ENCODE data around the gene SOWAHA.

The SOWAHA gene

GRCh38 chr5:132825033-132825833 lies 12.1 kb downstream of the SOWAHA start:
- no peak for TF ChIP-seq CTCF (IDR thresholded peaks at IDR 0.05; ENCODE audit: low read length, missing control alignments)
- no peak overlapping the region for H3K4me3 ChIP-seq (replicated peaks; ENCODE audit: low read depth, low read length)
- DNase-seq (ENCODE audit: low read depth), result no peak

- DNase-seq (ENCODE audit: low read depth), result no peak
- TF ChIP-seq CTCF (IDR thresholded peaks at IDR 0.05; ENCODE audit: low read length, missing control alignments), result no peak
- H3K4me3 ChIP-seq (replicated peaks; ENCODE audit: low read depth, low read length), result no peak overlapping the region
Measured at GRCh38 chr5:132825834-132826391, 12.8 kb downstream of the SOWAHA start.

- TF ChIP-seq CTCF (IDR thresholded peaks at IDR 0.05; ENCODE audit: low read length, missing control alignments), result no peak
- no peak for DNase-seq (ENCODE audit: low read depth)
- no peak overlapping the region for H3K4me3 ChIP-seq (replicated peaks; ENCODE audit: low read depth, low read length)
Measured at GRCh38 chr5:132826424-132827082, 13.5 kb downstream of the SOWAHA start.

- no peak overlapping the region for H3K4me3 ChIP-seq (replicated peaks; ENCODE audit: low read depth, low read length)
- no peak for TF ChIP-seq CTCF (IDR thresholded peaks at IDR 0.05; ENCODE audit: low read length, missing control alignments)
- DNase-seq (ENCODE audit: low read depth), result no peak
Measured at GRCh38 chr5:132827943-132828673, 15.0 kb downstream of the SOWAHA start.

GRCh38 chr5:132828846-132829494 lies 15.9 kb downstream of the SOWAHA start:
- no peak for TF ChIP-seq CTCF (IDR thresholded peaks at IDR 0.05; ENCODE audit: low read length, missing control alignments)
- DNase-seq (ENCODE audit: low read depth), result no peak
- H3K4me3 ChIP-seq (replicated peaks; ENCODE audit: low read depth, low read length), result peak overlapping the region; percentile 62

GRCh38 chr5:132829742-132830435 lies 16.8 kb downstream of the SOWAHA start:
- H3K4me3 ChIP-seq (replicated peaks; ENCODE audit: low read depth, low read length), result peak overlapping the region; percentile 62
- peak; percentile 73 for TF ChIP-seq CTCF (IDR thresholded peaks at IDR 0.05; ENCODE audit: low read length, missing control alignments)
- DNase-seq (ENCODE audit: low read depth), result peak; percentile 67
